Measurements from ENCODE around the gene TEX11.
"Not testable (repeated sequence)": the region's sequence is repeated elsewhere in the genome, so short reads cannot be mapped to it uniquely, and the experiment has no call there.

The TEX11 gene

DNA sequence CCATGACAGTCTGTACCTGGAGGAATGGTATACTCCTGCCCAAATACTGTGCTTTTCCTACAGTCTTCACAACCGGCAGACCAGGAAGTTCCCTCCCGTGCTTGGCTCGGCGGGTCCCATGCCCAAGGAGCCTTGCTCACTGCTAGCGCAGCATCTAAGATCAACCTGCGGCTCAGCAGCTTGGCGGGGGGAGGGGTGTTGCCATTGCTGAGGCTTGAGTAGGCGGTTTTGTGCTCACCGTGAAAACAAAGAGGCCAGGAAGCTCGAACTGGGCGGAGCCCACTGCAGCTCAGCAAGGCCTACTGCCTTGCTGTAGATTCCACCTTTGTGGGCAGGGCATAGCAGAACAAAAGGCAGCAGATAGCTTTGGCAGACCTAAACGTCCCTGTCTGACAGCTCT is 152.7 kb downstream of the TEX11 start:
- no peak for DNase-seq (ENCODE audit: low read depth)

GRCh38 chrX:70754169-70754848 is 154.2 kb downstream of the TEX11 start:
- no peak for DNase-seq (ENCODE audit: low read depth)

- DNase-seq (ENCODE audit: low read depth), result not testable (repeated sequence)
Observed at GRCh38 chrX:70733774-70734173, 174.7 kb downstream of the TEX11 start.

GRCh38 chrX:70727961-70728360 is 180.6 kb downstream of the TEX11 start:
- DNase-seq (ENCODE audit: low read depth), result not testable (repeated sequence)

GRCh38 chrX:70720721-70721120 is 187.8 kb downstream of the TEX11 start:
- no peak for DNase-seq (ENCODE audit: low read depth)

GRCh38 chrX:70711336-70711735 is 197.2 kb downstream of the TEX11 start:
- DNase-seq (ENCODE audit: low read depth), result not testable (repeated sequence)

DNA sequence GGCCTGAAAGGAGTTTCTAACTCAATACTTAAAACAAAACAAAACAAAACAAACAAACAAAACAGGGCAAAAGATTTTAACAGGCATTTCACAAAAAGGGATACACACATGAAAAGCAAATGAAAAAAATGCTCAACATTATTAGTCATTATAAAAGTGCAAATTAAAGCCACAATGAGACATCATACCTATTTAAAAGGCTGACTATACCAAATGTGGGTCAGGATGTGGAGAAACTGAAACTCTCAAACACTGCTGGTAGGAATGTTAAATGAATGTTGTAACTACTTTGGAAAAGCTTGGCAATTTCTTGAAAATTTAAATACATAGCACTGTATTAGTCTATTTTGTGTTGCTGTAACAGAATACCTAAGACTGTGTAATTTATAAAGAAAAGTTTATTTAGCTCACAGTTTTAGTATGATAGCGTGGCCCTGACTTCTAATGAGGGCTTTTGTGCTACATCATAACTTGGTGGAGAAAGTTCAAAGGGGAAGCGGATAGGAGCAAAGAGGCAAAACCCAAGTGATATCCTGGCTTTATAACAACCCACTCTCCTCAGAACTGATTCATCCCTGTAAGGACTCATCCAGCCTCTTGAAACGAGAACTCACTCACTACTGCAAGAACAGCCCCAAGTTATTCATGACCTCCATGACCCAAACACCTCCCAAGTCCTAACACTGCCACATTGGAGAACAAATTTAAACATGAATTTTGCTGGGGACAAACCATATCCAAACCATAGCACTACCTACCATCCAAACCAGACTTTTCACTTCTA is 214.0 kb downstream of the TEX11 start:
- DNase-seq (ENCODE audit: low read depth), result no peak

DNA sequence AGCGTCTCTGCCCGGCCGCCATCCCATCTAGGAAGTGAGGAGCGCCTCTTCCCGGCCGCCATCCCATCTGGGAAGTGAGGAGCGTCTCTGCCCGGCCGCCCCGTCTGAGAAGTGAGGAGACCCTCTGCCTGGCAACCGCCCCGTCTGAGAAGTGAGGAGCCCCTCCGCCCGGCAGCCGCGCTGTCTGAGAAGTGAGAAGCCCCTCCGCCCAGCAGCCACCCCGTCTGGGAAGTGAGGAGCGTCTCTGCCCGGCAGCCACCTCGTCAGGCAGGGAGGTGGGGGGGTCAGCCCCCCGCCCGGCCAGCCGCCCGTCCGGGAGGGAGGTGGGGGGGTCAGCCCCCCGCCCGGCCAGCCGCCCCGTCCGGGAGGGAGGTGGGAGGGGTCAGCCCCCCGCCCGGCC is 229.1 kb downstream of the TEX11 start:
- DNase-seq (ENCODE audit: low read depth), result not testable (repeated sequence)

GRCh38 chrX:70675284-70675683 is 233.2 kb downstream of the TEX11 start:
- no peak for DNase-seq (ENCODE audit: low read depth)

- DNase-seq (ENCODE audit: low read depth), result no peak
Observed at GRCh38 chrX:70672326-70672725, 236.2 kb downstream of the TEX11 start.

DNA sequence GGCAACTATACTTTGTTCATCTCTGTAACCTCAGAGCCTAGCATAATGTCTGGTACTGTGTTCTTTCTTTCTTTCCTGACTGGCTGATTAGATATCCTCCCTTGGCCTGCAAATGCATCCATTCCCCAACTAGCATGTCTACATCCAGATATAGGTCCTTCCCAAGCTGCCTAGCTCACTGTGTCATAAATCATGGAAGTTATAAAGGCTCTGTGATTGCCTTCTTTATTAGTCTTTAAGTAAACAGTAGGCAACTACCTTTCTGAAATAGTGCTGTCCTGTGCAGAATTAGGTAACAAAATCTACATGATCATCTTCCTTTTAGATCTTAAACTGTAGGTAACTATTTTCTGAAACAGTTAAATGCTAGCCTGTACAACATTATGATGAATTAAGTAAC is 239.4 kb downstream of the TEX11 start:
- DNase-seq (ENCODE audit: low read depth), result no peak

DNA sequence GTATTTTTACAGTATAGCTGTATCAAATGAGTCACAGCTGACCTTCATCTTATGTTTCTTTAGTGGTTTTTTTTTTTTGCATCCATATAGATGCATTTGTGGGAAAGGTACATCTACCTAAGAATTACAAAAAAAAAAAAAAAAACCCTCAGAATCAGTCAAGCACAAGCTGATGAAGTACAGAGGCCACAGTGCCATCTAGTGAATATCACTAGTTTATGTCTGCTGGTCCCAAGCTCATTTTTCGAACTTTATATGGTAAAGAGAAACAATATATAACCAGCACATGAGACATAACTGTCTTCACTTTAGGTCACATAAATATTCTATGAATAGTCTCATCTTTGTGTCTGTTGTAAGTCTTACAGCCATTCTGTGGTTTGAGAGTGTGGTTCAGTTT is 243.8 kb downstream of the TEX11 start:
- peak; percentile 2 for DNase-seq (ENCODE audit: low read depth)

DNA sequence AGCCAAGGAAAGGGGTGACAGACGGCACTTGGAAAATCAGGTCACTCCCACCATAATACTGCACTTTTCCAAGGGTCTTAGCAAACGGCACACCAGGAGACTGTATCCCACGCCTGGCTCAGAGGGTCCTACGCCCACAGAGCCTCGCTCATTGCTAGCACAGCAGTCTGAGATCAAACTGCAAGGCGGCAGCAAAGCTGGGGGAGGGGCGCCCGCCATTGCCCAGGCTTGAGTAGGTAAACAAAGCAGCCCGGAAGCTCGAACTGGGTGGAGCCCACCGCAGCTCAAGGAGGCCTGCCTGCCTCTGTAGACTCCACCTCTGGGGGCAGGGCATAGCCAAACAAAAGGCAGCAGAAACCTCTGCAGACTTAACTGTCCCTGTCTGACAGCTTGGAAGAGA is 247.4 kb downstream of the TEX11 start:
- DNase-seq (ENCODE audit: low read depth), result not testable (repeated sequence)

DNA sequence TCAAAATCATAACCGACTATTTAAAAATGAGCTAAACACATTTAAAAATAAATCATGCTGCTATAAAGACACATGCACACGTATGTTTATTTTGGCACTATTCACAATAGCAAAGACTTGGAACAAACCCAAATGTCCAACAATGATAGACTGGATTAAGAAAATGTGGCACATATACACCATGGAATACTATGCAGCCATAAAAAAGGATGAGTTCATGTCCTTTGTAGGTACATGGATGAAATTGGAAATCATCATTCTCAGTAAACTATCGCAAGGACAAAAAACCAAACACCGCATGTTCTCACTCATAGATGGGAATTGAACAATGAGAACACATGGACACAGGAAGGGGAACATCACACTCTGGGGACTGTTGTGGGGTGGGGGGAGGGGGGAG is 251.0 kb downstream of the TEX11 start:
- DNase-seq (ENCODE audit: low read depth), result not testable (repeated sequence)

GRCh38 chrX:70656304-70656703 is 252.2 kb downstream of the TEX11 start:
- no peak for DNase-seq (ENCODE audit: low read depth)

DNA sequence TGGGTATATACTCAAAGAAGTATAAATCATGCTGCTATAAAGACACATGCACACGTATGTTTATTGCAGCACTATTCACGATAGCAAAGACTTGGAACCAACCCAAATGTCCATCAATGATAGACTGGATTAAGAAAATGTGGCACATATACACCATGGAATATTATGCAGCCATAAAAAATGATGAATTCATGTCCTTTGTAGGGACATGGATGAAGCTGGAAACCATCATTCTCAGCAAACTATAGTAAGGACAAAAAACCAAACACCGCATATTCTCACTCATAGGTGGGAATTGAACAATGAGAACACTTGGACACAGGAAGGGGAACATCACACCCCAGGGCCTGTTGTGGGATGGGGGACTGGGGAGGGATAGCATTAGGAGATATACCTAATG is 260.6 kb downstream of the TEX11 start:
- not testable (repeated sequence) for DNase-seq (ENCODE audit: low read depth)

GRCh38 chrX:70636218-70636617 is 272.3 kb downstream of the TEX11 start:
- no peak for DNase-seq (ENCODE audit: low read depth)

DNA sequence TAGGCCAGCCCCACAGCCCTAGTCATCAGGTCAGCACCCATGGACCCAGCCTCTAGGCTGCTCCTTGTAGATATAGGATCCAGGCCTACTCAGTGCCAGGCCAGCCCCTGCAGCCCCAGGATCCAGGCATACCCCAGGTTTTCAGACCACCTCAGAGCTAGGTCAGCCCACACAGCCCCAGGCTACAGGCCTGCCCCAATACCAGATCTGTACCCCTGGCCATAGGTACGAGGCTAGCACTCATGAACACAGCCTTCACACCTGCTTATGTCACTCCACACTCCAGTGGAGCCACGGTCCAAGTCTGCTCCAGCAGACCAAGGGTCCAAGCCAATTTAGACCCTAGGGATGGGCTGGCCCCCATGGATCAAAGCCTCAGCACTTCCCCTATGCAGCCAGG is 272.8 kb downstream of the TEX11 start:
- no peak for DNase-seq (ENCODE audit: low read depth)

GRCh38 chrX:70635227-70635626 is 273.3 kb downstream of the TEX11 start:
- DNase-seq (ENCODE audit: low read depth), result no peak

DNA sequence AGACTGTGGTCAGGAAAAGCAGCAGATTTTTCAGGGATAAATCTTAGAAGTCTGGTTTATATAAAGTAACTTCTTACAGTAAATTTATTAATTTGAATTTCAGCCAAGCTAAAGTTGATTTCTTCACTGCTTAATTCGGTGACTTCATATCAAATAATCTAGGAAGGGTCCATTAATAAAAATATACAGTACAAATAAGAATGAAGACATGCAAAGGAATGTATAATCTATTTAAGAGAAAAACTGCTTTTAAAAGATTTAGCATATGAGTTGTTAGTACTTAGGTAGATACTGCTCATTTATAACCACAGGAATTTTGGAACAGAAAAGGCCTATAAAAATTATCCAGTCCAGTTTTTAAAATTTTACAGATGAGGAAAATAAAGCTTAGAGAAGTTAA is 286.8 kb downstream of the TEX11 start:
- no peak for DNase-seq (ENCODE audit: low read depth)

- no peak for DNase-seq (ENCODE audit: low read depth)
Observed at GRCh38 chrX:70618467-70618866, 290.0 kb downstream of the TEX11 start.

- DNase-seq (ENCODE audit: low read depth), result no peak
Observed at GRCh38 chrX:70613295-70613694, 295.2 kb downstream of the TEX11 start.

DNA sequence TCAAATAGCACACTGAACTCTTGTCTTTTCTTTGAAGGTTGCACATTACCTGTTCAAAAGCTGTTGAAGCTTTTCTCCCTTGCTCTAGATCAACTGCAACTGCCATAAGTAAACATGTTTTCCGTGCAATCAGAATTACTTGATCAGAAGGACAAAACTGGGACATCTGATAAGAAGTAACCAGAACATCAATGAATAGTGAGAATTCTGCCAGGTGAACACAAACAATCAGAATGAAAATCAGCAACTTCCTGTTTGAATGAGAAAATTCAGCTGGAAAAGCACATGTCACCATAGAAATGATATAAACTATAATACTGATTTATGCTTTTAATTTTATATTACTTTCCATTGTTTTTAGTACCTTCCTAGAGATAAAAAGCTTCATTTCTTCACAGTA is 303.2 kb downstream of the TEX11 start:
- no peak for DNase-seq (ENCODE audit: low read depth)

GRCh38 chrX:70592091-70592490 is 316.4 kb downstream of the TEX11 start:
- peak; percentile 1 for DNase-seq (ENCODE audit: low read depth)
